SK-N-SH (cell line): ENCODE data around the gene SNED1. TPM values are rescaled to one million over a fixed set of nuclear protein-coding genes. Genes with fewer than 3 reads are reported as not detected.

Experiments
- CTCF ChIA-PET: fragments of 300-600, 350-600 bp; formaldehyde crosslinking; extraction: SDS; loops from one replicate; lab custom pipeline; 2021; lab: Yijun Ruan, JAX
- POLR2A ChIA-PET: fragments of 350-600 bp; sonication (Branson Sonifier 250); formaldehyde crosslinking; extraction: SDS; loops from one replicate; lab custom pipeline; 2020; ENCODE audit warnings: antibody characterized with exemption, inconsistent platforms; lab: Yijun Ruan, JAX
- DNase-seq: peaks from one replicate; pipeline ENCODE4 v3.0.0; 2012
- H2AFZ ChIP-seq: fragments of 200-600 bp; sonication (generic); 2 replicates; pipeline ENCODE4 v1.8.1; 2016; ENCODE audit warnings: antibody characterized with exemption, mild to moderate bottlenecking, low read depth
- H3F3A ChIP-seq: fragments of 200-600 bp; sonication (generic); replicated peaks from 2 replicates; pipeline ENCODE3; 2016; ENCODE audit warnings: antibody characterized with exemption, mild to moderate bottlenecking; ENCODE audit not compliant: insufficient read depth
- H3K27ac ChIP-seq, 2 experiments: fragments of 200-500 bp in 1 of 2; fragments of 200-600 bp in 1 of 2; sonication (Bioruptor generic) in 1 of 2; sonication (generic), shearing (Covaris generic) in 1 of 2; 2 replicates each; pipeline versions ENCODE4 v1.5.1 to v1.6.1; 2014 to 2016; ENCODE audit warnings: low read depth in 2 of 2, inconsistent platforms in 1 of 2, low read length in 1 of 2, mild to moderate bottlenecking in 1 of 2, mixed read lengths in 1 of 2
- H3K27me3 ChIP-seq: fragments of 200-600 bp; sonication (generic), shearing (Covaris generic); 2 replicates; pipeline ENCODE4 v1.6.1; 2016; ENCODE audit warnings: mixed run types; ENCODE audit not compliant: insufficient read depth
- H3K36me3 ChIP-seq, 2 experiments: fragments of 200-500 bp in 1 of 2; fragments of 200-600 bp in 1 of 2; sonication (Bioruptor generic) in 1 of 2; sonication (generic) in 1 of 2; replicated peaks in 1 of 2; 2 replicates each; pipeline versions ENCODE3 to v1.5.1; 2014 to 2016; ENCODE audit warnings: low read length in 1 of 2, mild to moderate bottlenecking in 1 of 2; ENCODE audit not compliant: insufficient read depth in 2 of 2, control insufficient read depth in 1 of 2
- H3K4me1 ChIP-seq, 2 experiments: fragments of 200-500 bp in 1 of 2; fragments of 200-600 bp in 1 of 2; sonication (Bioruptor generic) in 1 of 2; sonication (generic), shearing (Covaris generic) in 1 of 2; 2 replicates each; pipeline versions ENCODE4 v1.5.1 to v1.6.1; 2014 to 2016; ENCODE audit warnings: low read depth in 1 of 2, low read length in 1 of 2, mixed run types in 1 of 2; ENCODE audit not compliant: insufficient read depth in 2 of 2, control insufficient read depth in 1 of 2
- H3K4me2 ChIP-seq: fragments of 200-600 bp; sonication (generic), shearing (Covaris generic); 2 replicates; pipeline ENCODE4 v1.6.1; 2017; ENCODE audit warnings: mixed run types
- H3K4me3 ChIP-seq, 2 experiments: fragments of 200-500 bp in 1 of 2; fragments of 200-600 bp in 1 of 2; sonication (Bioruptor generic) in 1 of 2; sonication (generic), shearing (Covaris generic) in 1 of 2; 2 replicates each; pipeline versions ENCODE4 v1.5.1 to v1.8.1; 2014 to 2016; ENCODE audit warnings: low read depth in 2 of 2, inconsistent platforms in 1 of 2, low read length in 1 of 2, mild to moderate bottlenecking in 1 of 2, mixed read lengths in 1 of 2, moderate library complexity in 1 of 2
- H3K79me2 ChIP-seq: fragments of 200-600 bp; sonication (generic); 2 replicates; pipeline ENCODE4 v1.8.1; 2017; ENCODE audit warnings: mild to moderate bottlenecking; ENCODE audit not compliant: insufficient read depth
- H3K9ac ChIP-seq: fragments of 200-600 bp; sonication (generic); 2 replicates; pipeline ENCODE4 v1.6.1; 2017; ENCODE audit warnings: mixed run types
- H3K9me2 ChIP-seq: fragments of 200-600 bp; sonication (generic); 2 replicates; pipeline ENCODE4 v1.6.1; 2017; ENCODE audit warnings: mixed run types
- H3K9me3 ChIP-seq: fragments of 200-600 bp; sonication (generic); 2 replicates; pipeline ENCODE4 v1.6.1; 2017; ENCODE audit warnings: mixed run types, mild to moderate bottlenecking, moderate library complexity
- H4K20me1 ChIP-seq: fragments of 200-600 bp; sonication (generic); 2 replicates; pipeline ENCODE4 v1.6.1; 2017; ENCODE audit warnings: mild to moderate bottlenecking, mixed run types; ENCODE audit not compliant: insufficient read depth
- CHD2 ChIP-seq: fragments of 150-350 bp; IDR thresholded peaks from 2 replicates; pipeline ENCODE4 v1.6.1; 2018; ENCODE audit warnings: low read length; ENCODE audit not compliant: partially characterized antibody
- ELF1 ChIP-seq: IDR thresholded peaks from 2 replicates; pipeline ENCODE4 v1.4.0; 2012
- EZH2phosphoT487 ChIP-seq: fragments of 200-600 bp; sonication (generic); IDR thresholded peaks from 2 replicates; pipeline ENCODE4 v1.6.1; 2017; ENCODE audit warnings: low read depth, mixed run types, mild to moderate bottlenecking, antibody characterized with exemption, moderate library complexity, borderline replicate concordance
- GABPA ChIP-seq: IDR thresholded peaks from 2 replicates; pipeline ENCODE4 v1.4.0; 2012; ENCODE audit warnings: low read depth, mild to moderate bottlenecking
- JUND ChIP-seq: IDR thresholded peaks from 2 replicates; pipeline ENCODE4 v1.4.0; 2012
- MEF2A ChIP-seq: IDR thresholded peaks from 2 replicates; pipeline ENCODE4 v1.4.0; 2012; ENCODE audit warnings: low read depth, borderline replicate concordance
- NFIC ChIP-seq: IDR thresholded peaks from 2 replicates; pipeline ENCODE4 v1.4.0; 2012; ENCODE audit warnings: borderline replicate concordance
- RAD21 ChIP-seq: IDR thresholded peaks from 2 replicates; pipeline ENCODE4 v1.6.1; 2012; ENCODE audit warnings: mild to moderate bottlenecking, low read length
- RCOR1 ChIP-seq: fragments of 150-350 bp; IDR thresholded peaks from 2 replicates; pipeline ENCODE4 v1.6.1; 2017; ENCODE audit warnings: antibody characterized with exemption, low read length
- RFX5 ChIP-seq: IDR thresholded peaks from 2 replicates; pipeline ENCODE4 v1.6.1; 2012; ENCODE audit warnings: mild to moderate bottlenecking, improper control_type of control experiment, low read length
- SMC3 ChIP-seq: IDR thresholded peaks from 2 replicates; pipeline ENCODE4 v1.6.1; 2012; ENCODE audit warnings: low read depth, low read length, improper control_type of control experiment
- TAF1 ChIP-seq: IDR thresholded peaks from 2 replicates; pipeline ENCODE4 v1.6.1; 2012; ENCODE audit warnings: low read depth, mild to moderate bottlenecking, low read length, moderate library complexity, borderline replicate concordance
- TEAD4 ChIP-seq: IDR thresholded peaks from 2 replicates; pipeline ENCODE4 v1.4.0; 2012; ENCODE audit warnings: mild to moderate bottlenecking, borderline replicate concordance; ENCODE audit not compliant: insufficient read depth
- YY1 ChIP-seq: IDR thresholded peaks from 2 replicates; pipeline ENCODE4 v1.4.0; 2012; ENCODE audit warnings: low read depth, mild to moderate bottlenecking
- WGBS: methylation state at CpG from one replicate; pipeline ENCODE4 v1.1.6; 2017; ENCODE audit warnings: low lambda C conversion rate; 5-methylcytosine and 5-hydroxymethylcytosine counted together
- polyA plus RNA-seq, 3 experiments: library from polyadenylated mRNA; depleted of rRNA; stranded (reverse); fragments of >200 nt; gene quantifications; 2 replicates each; pipeline ENCODE4 v1.2.3, GENCODE V29; 2012
- TF ChIP-seq, protein P1 (sequence below): IDR thresholded peaks from 2 replicates; pipeline ENCODE4 v1.6.1; 2012; ENCODE audit warnings: mild to moderate bottlenecking, low read depth, low read length, moderate library complexity
- TF ChIP-seq, protein P2 (sequence below): IDR thresholded peaks from 2 replicates; pipeline ENCODE4 v1.4.0; 2012; ENCODE audit warnings: low read depth, borderline replicate concordance
- TF ChIP-seq, protein P3 (sequence below): IDR thresholded peaks from 2 replicates; pipeline ENCODE4 v1.4.0; 2012; ENCODE audit warnings: low read depth, borderline replicate concordance
- TF ChIP-seq, protein P4 (sequence below): fragments of 200-600 bp; sonication (generic); IDR thresholded peaks from 2 replicates; pipeline ENCODE4 v1.6.1; 2017; ENCODE audit warnings: antibody characterized with exemption, mild to moderate bottlenecking, moderate library complexity
- TF ChIP-seq, protein P5 (sequence below): fragments of 150-350 bp; IDR thresholded peaks from 2 replicates; pipeline ENCODE4 v1.6.1; 2016; ENCODE audit warnings: mild to moderate bottlenecking, low read depth, low read length
- TF ChIP-seq, protein P6 (sequence below): fragments of 150-350 bp; IDR thresholded peaks from 2 replicates; pipeline ENCODE4 v1.6.1; 2017; ENCODE audit warnings: antibody characterized with exemption, low read length, low read depth, borderline replicate concordance

The SNED1 gene
- polyA plus RNA-seq, 1 of the 3 experiments (the other 2 are of a cell fraction) = 0.03 TPM

DNA sequence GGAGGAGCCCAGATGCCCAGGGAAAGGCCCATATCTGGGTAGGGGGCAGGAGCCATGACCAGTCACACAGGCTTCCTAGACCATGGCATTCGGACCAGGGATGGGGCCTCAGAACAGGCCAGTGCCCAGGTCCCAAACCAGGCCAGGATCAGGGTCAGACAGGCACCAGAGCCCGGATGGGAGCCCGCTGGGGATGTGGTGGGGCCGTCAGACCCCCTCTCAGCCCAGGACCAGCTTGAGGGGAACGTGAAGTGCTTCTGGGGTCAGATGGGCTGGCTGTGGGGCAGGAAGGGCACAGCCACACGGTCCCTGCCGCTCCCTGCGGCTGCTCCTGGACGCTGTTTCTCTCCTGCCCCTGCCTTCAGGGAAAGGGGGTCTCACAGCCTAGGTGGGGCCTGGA lies 39.1 kb downstream of the SNED1 start:
- no peaks in the 10 kb centered on the region for H3K36me3 ChIP-seq
- H3K27ac ChIP-seq = no peak overlapping the region
- no peaks in the 10 kb centered on the region for H3K4me1 ChIP-seq
- CTCF ChIA-PET = interaction anchor here (1.2 kb wide), 1 partner anchor 54 kb away, joined by 4 read pairs; no protein-coding TSS in a partner anchor
- H3K9ac ChIP-seq = no peak overlapping the region
- no peak overlapping the region for H3K4me2 ChIP-seq
- POLR2A ChIA-PET = no interaction called here
- DNase-seq = no peak
- no peaks in the 10 kb centered on the region for H3F3A ChIP-seq
- no peaks in the 10 kb centered on the region for H3K27me3 ChIP-seq
- no peaks in the 10 kb centered on the region for H3K79me2 ChIP-seq
- H3K4me3 ChIP-seq = no peak overlapping the region
- no peak overlapping the region for H2AFZ ChIP-seq
- TF ChIP-seq SMC3 = no peak
- TF ChIP-seq RFX5 = no peak
- no peak for TF ChIP-seq MEF2A
- no peak for TF ChIP-seq CHD2
- TF ChIP-seq, protein P1, sequence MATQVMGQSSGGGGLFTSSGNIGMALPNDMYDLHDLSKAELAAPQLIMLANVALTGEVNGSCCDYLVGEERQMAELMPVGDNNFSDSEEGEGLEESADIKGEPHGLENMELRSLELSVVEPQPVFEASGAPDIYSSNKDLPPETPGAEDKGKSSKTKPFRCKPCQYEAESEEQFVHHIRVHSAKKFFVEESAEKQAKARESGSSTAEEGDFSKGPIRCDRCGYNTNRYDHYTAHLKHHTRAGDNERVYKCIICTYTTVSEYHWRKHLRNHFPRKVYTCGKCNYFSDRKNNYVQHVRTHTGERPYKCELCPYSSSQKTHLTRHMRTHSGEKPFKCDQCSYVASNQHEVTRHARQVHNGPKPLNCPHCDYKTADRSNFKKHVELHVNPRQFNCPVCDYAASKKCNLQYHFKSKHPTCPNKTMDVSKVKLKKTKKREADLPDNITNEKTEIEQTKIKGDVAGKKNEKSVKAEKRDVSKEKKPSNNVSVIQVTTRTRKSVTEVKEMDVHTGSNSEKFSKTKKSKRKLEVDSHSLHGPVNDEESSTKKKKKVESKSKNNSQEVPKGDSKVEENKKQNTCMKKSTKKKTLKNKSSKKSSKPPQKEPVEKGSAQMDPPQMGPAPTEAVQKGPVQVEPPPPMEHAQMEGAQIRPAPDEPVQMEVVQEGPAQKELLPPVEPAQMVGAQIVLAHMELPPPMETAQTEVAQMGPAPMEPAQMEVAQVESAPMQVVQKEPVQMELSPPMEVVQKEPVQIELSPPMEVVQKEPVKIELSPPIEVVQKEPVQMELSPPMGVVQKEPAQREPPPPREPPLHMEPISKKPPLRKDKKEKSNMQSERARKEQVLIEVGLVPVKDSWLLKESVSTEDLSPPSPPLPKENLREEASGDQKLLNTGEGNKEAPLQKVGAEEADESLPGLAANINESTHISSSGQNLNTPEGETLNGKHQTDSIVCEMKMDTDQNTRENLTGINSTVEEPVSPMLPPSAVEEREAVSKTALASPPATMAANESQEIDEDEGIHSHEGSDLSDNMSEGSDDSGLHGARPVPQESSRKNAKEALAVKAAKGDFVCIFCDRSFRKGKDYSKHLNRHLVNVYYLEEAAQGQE = no peak
- TF ChIP-seq TAF1 = no peak
- TF ChIP-seq GABPA = no peak
- TF ChIP-seq, protein P2, sequence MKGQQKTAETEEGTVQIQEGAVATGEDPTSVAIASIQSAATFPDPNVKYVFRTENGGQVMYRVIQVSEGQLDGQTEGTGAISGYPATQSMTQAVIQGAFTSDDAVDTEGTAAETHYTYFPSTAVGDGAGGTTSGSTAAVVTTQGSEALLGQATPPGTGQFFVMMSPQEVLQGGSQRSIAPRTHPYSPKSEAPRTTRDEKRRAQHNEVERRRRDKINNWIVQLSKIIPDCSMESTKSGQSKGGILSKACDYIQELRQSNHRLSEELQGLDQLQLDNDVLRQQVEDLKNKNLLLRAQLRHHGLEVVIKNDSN = no peak
- TF ChIP-seq YY1 = no peak
- TF ChIP-seq ELF1 = no peak
- TF ChIP-seq JUND = no peak
- TF ChIP-seq RAD21 = no peak
- TF ChIP-seq, protein P3, sequence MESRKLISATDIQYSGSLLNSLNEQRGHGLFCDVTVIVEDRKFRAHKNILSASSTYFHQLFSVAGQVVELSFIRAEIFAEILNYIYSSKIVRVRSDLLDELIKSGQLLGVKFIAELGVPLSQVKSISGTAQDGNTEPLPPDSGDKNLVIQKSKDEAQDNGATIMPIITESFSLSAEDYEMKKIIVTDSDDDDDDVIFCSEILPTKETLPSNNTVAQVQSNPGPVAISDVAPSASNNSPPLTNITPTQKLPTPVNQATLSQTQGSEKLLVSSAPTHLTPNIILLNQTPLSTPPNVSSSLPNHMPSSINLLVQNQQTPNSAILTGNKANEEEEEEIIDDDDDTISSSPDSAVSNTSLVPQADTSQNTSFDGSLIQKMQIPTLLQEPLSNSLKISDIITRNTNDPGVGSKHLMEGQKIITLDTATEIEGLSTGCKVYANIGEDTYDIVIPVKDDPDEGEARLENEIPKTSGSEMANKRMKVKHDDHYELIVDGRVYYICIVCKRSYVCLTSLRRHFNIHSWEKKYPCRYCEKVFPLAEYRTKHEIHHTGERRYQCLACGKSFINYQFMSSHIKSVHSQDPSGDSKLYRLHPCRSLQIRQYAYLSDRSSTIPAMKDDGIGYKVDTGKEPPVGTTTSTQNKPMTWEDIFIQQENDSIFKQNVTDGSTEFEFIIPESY = no peak
- TF ChIP-seq, protein P4, sequence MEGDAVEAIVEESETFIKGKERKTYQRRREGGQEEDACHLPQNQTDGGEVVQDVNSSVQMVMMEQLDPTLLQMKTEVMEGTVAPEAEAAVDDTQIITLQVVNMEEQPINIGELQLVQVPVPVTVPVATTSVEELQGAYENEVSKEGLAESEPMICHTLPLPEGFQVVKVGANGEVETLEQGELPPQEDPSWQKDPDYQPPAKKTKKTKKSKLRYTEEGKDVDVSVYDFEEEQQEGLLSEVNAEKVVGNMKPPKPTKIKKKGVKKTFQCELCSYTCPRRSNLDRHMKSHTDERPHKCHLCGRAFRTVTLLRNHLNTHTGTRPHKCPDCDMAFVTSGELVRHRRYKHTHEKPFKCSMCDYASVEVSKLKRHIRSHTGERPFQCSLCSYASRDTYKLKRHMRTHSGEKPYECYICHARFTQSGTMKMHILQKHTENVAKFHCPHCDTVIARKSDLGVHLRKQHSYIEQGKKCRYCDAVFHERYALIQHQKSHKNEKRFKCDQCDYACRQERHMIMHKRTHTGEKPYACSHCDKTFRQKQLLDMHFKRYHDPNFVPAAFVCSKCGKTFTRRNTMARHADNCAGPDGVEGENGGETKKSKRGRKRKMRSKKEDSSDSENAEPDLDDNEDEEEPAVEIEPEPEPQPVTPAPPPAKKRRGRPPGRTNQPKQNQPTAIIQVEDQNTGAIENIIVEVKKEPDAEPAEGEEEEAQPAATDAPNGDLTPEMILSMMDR = no peak
- TF ChIP-seq EZH2phosphoT487 = no peak
- TF ChIP-seq, protein P5, sequence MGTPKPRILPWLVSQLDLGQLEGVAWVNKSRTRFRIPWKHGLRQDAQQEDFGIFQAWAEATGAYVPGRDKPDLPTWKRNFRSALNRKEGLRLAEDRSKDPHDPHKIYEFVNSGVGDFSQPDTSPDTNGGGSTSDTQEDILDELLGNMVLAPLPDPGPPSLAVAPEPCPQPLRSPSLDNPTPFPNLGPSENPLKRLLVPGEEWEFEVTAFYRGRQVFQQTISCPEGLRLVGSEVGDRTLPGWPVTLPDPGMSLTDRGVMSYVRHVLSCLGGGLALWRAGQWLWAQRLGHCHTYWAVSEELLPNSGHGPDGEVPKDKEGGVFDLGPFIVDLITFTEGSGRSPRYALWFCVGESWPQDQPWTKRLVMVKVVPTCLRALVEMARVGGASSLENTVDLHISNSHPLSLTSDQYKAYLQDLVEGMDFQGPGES = no peak
- no peak for TF ChIP-seq NFIC
- no peak for TF ChIP-seq TEAD4
- TF ChIP-seq, protein P6, sequence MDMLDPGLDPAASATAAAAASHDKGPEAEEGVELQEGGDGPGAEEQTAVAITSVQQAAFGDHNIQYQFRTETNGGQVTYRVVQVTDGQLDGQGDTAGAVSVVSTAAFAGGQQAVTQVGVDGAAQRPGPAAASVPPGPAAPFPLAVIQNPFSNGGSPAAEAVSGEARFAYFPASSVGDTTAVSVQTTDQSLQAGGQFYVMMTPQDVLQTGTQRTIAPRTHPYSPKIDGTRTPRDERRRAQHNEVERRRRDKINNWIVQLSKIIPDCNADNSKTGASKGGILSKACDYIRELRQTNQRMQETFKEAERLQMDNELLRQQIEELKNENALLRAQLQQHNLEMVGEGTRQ = no peak
- no peak for TF ChIP-seq RCOR1
- WGBS = 38% methylated on average over 4 of the region's 9 CpGs
- no peaks in the 10 kb centered on the region for H3K9me3 ChIP-seq
- H3K9me2 ChIP-seq = no peaks in the 10 kb centered on the region
- H4K20me1 ChIP-seq = no peaks in the 10 kb centered on the region
